ENCODE data around the gene F12. TPM values are rescaled to one million over a fixed set of nuclear protein-coding genes. Genes with fewer than 3 reads are reported as not detected.
"Not testable (repeated sequence)": the region's sequence is repeated elsewhere in the genome, so short reads cannot be mapped to it uniquely, and the experiment has no call there.

Gene F12
- total RNA-seq, 2 donors from 2014 or later: 0.43 TPM; not detected in 1

- no peaks in the 10 kb centered on the region for H3K4me1 ChIP-seq
- no peak overlapping the region for H3K27ac ChIP-seq
- DNase-seq (ENCODE audit: low spot score): no peak
- H3K27me3 ChIP-seq: no peaks in the 10 kb centered on the region
- H3K9me3 ChIP-seq: no peaks in the 10 kb centered on the region
- no peaks in the 10 kb centered on the region for H3K36me3 ChIP-seq
- H3K4me3 ChIP-seq: no peak overlapping the region
- TF ChIP-seq CTCF (IDR thresholded peaks at IDR 0.05): no peak
Measured at GRCh38 chr5:177380805-177381126, 28.6 kb downstream of the F12 start.

GRCh38 chr5:177378884-177379883, 30.2 kb downstream of the F12 start:
- Histone ChIP-seq H3K36me3 (no peaks in the 10 kb centered on the region), H3K4me1 (no peaks in the 10 kb centered on the region), H3K4me3 (no peak overlapping the region), H3K27ac (no peak overlapping the region), H3K27me3 (no peaks in the 10 kb centered on the region), H3K9me3 (no peaks in the 10 kb centered on the region)
- no peak for TF ChIP-seq CTCF (IDR thresholded peaks at IDR 0.05)
- DNase-seq (ENCODE audit: low spot score): no peak

- Histone ChIP-seq H3K36me3 (no peaks in the 10 kb centered on the region), H3K4me1 (no peaks in the 10 kb centered on the region), H3K9me3 (no peaks in the 10 kb centered on the region), H3K4me3 (no peak overlapping the region), H3K27ac (no peak overlapping the region), H3K27me3 (no peaks in the 10 kb centered on the region)
- DNase-seq (ENCODE audit: low spot score): no peak
- no peak for TF ChIP-seq CTCF (IDR thresholded peaks at IDR 0.05)
Measured at GRCh38 chr5:177377851-177378776, 31.2 kb downstream of the F12 start.

- no peak for TF ChIP-seq CTCF (IDR thresholded peaks at IDR 0.05)
- Histone ChIP-seq H3K27me3 (no peaks in the 10 kb centered on the region), H3K9me3 (no peaks in the 10 kb centered on the region), H3K27ac (no peak overlapping the region), H3K36me3 (no peaks in the 10 kb centered on the region), H3K4me1 (peaks cover 0 to 6% of the 10 kb centered on the region in 2 donors), H3K4me3 (no peak overlapping the region)
- DNase-seq (ENCODE audit: low spot score): no peak
Measured at GRCh38 chr5:177376107-177376506, 33.3 kb downstream of the F12 start.

GRCh38 chr5:177375516-177375915, 33.8 kb downstream of the F12 start:
- H3K27me3 ChIP-seq; H3K4me3 ChIP-seq; H3K36me3 ChIP-seq; DNase-seq (ENCODE audit: low spot score); H3K27ac ChIP-seq; H3K9me3 ChIP-seq; H3K4me1 ChIP-seq: not testable (repeated sequence)

- no peaks in the 10 kb centered on the region for H3K9me3 ChIP-seq
- H3K36me3 ChIP-seq: no peaks in the 10 kb centered on the region
- no peak for TF ChIP-seq CTCF (IDR thresholded peaks at IDR 0.05)
Measured at GRCh38 chr5:177374211-177374610, 35.2 kb downstream of the F12 start.

More at GRCh38 chr5:177374211-177374610, 35.2 kb downstream of the F12 start:
- no peak for DNase-seq (ENCODE audit: low spot score)
- Histone ChIP-seq H3K27me3 (no peaks in the 10 kb centered on the region), H3K4me1 (peaks cover 0 to 13% of the 10 kb centered on the region in 2 donors), H3K4me3 (no peak overlapping the region), H3K27ac (no peak overlapping the region)
